Left lung (tissue), 10 donors: Measurements from ENCODE around the gene CBL. TPM values are rescaled to one million over a fixed set of nuclear protein-coding genes. Genes with fewer than 3 reads are reported as not detected.
"Not testable (repeated sequence)": the region's sequence is repeated elsewhere in the genome, so short reads cannot be mapped to it uniquely, and the experiment has no call there.

Source experiments
- ATAC-seq: fragments of 200-7000 bp; cut with Tn5 transposase; one replicate; pipeline ENCODE4 v1.9.1; 2020; ENCODE audit warnings: moderate library complexity
- DNase-seq, 4 donors: peaks; one replicate each; pipeline ENCODE4 v3.0.0-alpha.2; 2013 to 2020
- H3K27ac ChIP-seq, 2 donors: fragments of 200-600 bp; sonication (generic) in 1 of 2; one replicate each; pipeline versions ENCODE4 v1.5.0 to v1.8.0; 2020 to 2021
- H3K27me3 ChIP-seq, 2 donors: fragments of 200-600 bp; sonication (generic) in 1 of 2; one replicate each; pipeline versions ENCODE4 v1.5.0 to v1.8.0; 2020 to 2021
- H3K36me3 ChIP-seq, 2 donors: fragments of 200-600 bp; sonication (generic) in 1 of 2; one replicate each; pipeline versions ENCODE4 v1.5.0 to v1.8.0; 2020 to 2021
- H3K4me1 ChIP-seq, 2 donors: fragments of 200-600 bp; one replicate each; pipeline ENCODE4 v1.8.0; 2021
- H3K4me3 ChIP-seq, 2 donors: fragments of 200-600 bp; sonication (generic) in 1 of 2; one replicate each; pipeline versions ENCODE4 v1.5.0 to v1.8.0; 2020 to 2021; ENCODE audit warnings: mild to moderate bottlenecking in 1 of 2
- H3K9me3 ChIP-seq, 2 donors: fragments of 200-600 bp; sonication (generic) in 1 of 2; one replicate each; pipeline versions ENCODE4 v1.5.0 to v1.8.0; 2020 to 2021
- CTCF ChIP-seq, 2 donors: fragments of 200-600 bp; sonication (generic) in 1 of 2; IDR thresholded peaks; one replicate each; pipeline versions ENCODE4 v1.5.0 to v1.8.0; 2021; ENCODE audit warnings: antibody characterized with exemption in 2 of 2
- intact Hi-C, 2 donors: fragments of 100-400 bp; cut with DNase I; formaldehyde crosslinking; loops; one replicate each; pipeline versions ENCODE4 v1.11.2 to v1.14.2; 2022
- polyA plus RNA-seq, 6 donors: library from polyadenylated mRNA; unstranded; fragments of 120-200 nt; gene quantifications; one replicate each; pipeline ENCODE4 v1.2.1, GENCODE V29; 2013; ENCODE audit not compliant: insufficient read length in 6 of 6
- total RNA-seq, 2 donors: library from RNA; stranded (reverse); fragmentation: NEBNext Ultra II Directional; extraction: Animal tissue kit (Norgen Biotek cat#: 25700); gene quantifications; one replicate each; pipeline ENCODE4 v1.2.1, GENCODE V29; 2021
- donor health status: DM: no; HTN: yes; CAD: no.
- donor health status: DM: no; HTN: no; CAD: no.

Gene CBL
- total and polyA plus RNA-seq, 8 donors = 18.9 to 36.6 (median 22.1) TPM

GRCh38 chr11:119223856-119224255 lies 17.7 kb downstream of the CBL start:
- no peak overlapping the region for H3K4me3 ChIP-seq
- no peaks in the 10 kb centered on the region for H3K9me3 ChIP-seq
- no peaks in the 10 kb centered on the region for H3K36me3 ChIP-seq
- intact Hi-C loops = no loop called here
- DNase-seq (no peak), ATAC-seq (no peak)
- peaks cover 5 to 23% of the 10 kb centered on the region in 2 donors for H3K4me1 ChIP-seq
- TF ChIP-seq CTCF (IDR thresholded peaks at IDR 0.05) = no peak
- no peak overlapping the region for H3K27ac ChIP-seq
- no peaks in the 10 kb centered on the region for H3K27me3 ChIP-seq

- ATAC-seq, H3K9me3 ChIP-seq, H3K27me3 ChIP-seq, H3K4me3 ChIP-seq, intact Hi-C loops, DNase-seq: not testable (repeated sequence)
- H3K4me1 ChIP-seq = peaks cover 0 to 12% of the 10 kb centered on the region in 2 donors
- H3K27ac ChIP-seq = peak overlapping the region in 1 of 2 donors; percentile 15
- H3K36me3 ChIP-seq = peaks cover 0 to 16% of the 10 kb centered on the region in 2 donors
Measured at GRCh38 chr11:119228535-119229287, 22.6 kb downstream of the CBL start.

GRCh38 chr11:119229288-119229672 lies 23.1 kb downstream of the CBL start:
- peaks cover 0 to 9% of the 10 kb centered on the region in 2 donors for H3K4me1 ChIP-seq

GRCh38 chr11:119229741-119230140 lies 23.6 kb downstream of the CBL start:
- no peak for TF ChIP-seq CTCF (IDR thresholded peaks at IDR 0.05)
- DNase-seq = no peak
- H3K27me3 ChIP-seq = no peaks in the 10 kb centered on the region
- peaks cover 0 to 25% of the 10 kb centered on the region in 2 donors for H3K36me3 ChIP-seq
- ATAC-seq = no peak
- H3K4me1 ChIP-seq = peaks cover 0 to 9% of the 10 kb centered on the region in 2 donors
- no peak overlapping the region for H3K27ac ChIP-seq
- intact Hi-C loops = no loop called here
- H3K9me3 ChIP-seq = no peaks in the 10 kb centered on the region
- H3K4me3 ChIP-seq = no peak overlapping the region

More at GRCh38 chr11:119229288-119229672, 23.1 kb downstream of the CBL start:
- Histone ChIP-seq H3K36me3 (peaks cover 0 to 21% of the 10 kb centered on the region in 2 donors), H3K4me3 (no peak overlapping the region), H3K27ac (no peak overlapping the region), H3K27me3 (no peaks in the 10 kb centered on the region), H3K9me3 (no peaks in the 10 kb centered on the region)
- ATAC-seq (no peak), DNase-seq (no peak)
- no peak for TF ChIP-seq CTCF (IDR thresholded peaks at IDR 0.05)
- intact Hi-C loops = no loop called here

GRCh38 chr11:119236490-119236889 lies 30.4 kb downstream of the CBL start:
- no peak for TF ChIP-seq CTCF (IDR thresholded peaks at IDR 0.05)
- Histone ChIP-seq H3K4me3 (no peak overlapping the region), H3K27ac (no peak overlapping the region), H3K36me3 (peaks cover 0 to 49% of the 10 kb centered on the region in 2 donors), H3K4me1 (no peaks in the 10 kb centered on the region), H3K9me3 (no peaks in the 10 kb centered on the region), H3K27me3 (no peaks in the 10 kb centered on the region)
- intact Hi-C loops = no loop called here
- ATAC-seq = no peak
- DNase-seq = no peak
